Measurements from ENCODE around the gene SHOC1. TPM values are rescaled to one million over a fixed set of nuclear protein-coding genes. Genes with fewer than 3 reads are reported as not detected.

Gene SHOC1
- polyA plus RNA-seq, 1 of the 3 experiments (the other 2 are of a cell fraction), result not detected

GRCh38 chr9:111805262-111805661 is 10.5 kb upstream of the SHOC1 start (continued):
- TF ChIP-seq FOSL2 (IDR thresholded peaks at IDR 0.05; ENCODE audit: borderline replicate concordance, low read depth), result no peak
- TF ChIP-seq USF1 (IDR thresholded peaks at IDR 0.05; ENCODE audit: borderline replicate concordance, low read depth), result no peak
- TF ChIP-seq ZBTB33 (IDR thresholded peaks at IDR 0.05; ENCODE audit: borderline replicate concordance, low read depth), result no peak
- TF ChIP-seq FOXM1 (IDR thresholded peaks at IDR 0.05; ENCODE audit: low read depth), result no peak
- no peak for TF ChIP-seq RXRA (IDR thresholded peaks at IDR 0.05; ENCODE audit: borderline replicate concordance, low read depth)

GRCh38 chr9:111804636-111805035 is 9.9 kb upstream of the SHOC1 start:
- 96% methylated on average over 2 of the region's 2 CpGs for whole genome bisulfite sequencing (ENCODE audit: low lambda C conversion rate)
- Histone ChIP-seq H3K4me2 (no peak overlapping the region), H3K27ac (ENCODE audit: low read depth in 2 of 2, low read length in 1 of 2) (no peak overlapping the region), H3F3A (replicated peaks; ENCODE audit: insufficient read depth) (no peaks in the 10 kb centered on the region), H3K9me3 (no peaks in the 10 kb centered on the region), H3K4me3 (ENCODE audit: low read depth in 2 of 2, low read length in 1 of 2) (no peak overlapping the region), H3K79me2 (ENCODE audit: insufficient read depth) (no peaks in the 10 kb centered on the region), H3K27me3 (ENCODE audit: insufficient read depth) (no peaks in the 10 kb centered on the region), H3K9ac (no peak overlapping the region), H4K20me1 (ENCODE audit: insufficient read depth) (no peaks in the 10 kb centered on the region), H3K4me1 (ENCODE audit: control insufficient read depth in 1 of 2, insufficient read depth in 2 of 2, low read depth in 1 of 2, low read length in 1 of 2) (peaks cover 0 to 4% of the 10 kb centered on the region in 2 experiments; a peak in 2 of 4 replicates), H3K9me2 (no peaks in the 10 kb centered on the region), H3K36me3 (replicated peaks in 1 of 2; ENCODE audit: control insufficient read depth in 1 of 2, insufficient read depth in 2 of 2, low read length in 1 of 2) (no peaks in the 10 kb centered on the region), H2AFZ (ENCODE audit: low read depth) (no peak overlapping the region)
- DNase-seq, result no peak
- ChIA-PET CTCF (interaction anchor here (0.5 to 0.6 kb wide), 2 partner anchors 44 to 1956 kb away, joined by 3 read pairs; no protein-coding TSS in a partner anchor), POLR2A (no interaction called here)
- TF ChIP-seq ELF1 (IDR thresholded peaks at IDR 0.05) (no peak), IRF3 (IDR thresholded peaks at IDR 0.05; ENCODE audit: low read depth, low read length) (no peak), MEF2A (IDR thresholded peaks at IDR 0.05; ENCODE audit: borderline replicate concordance, low read depth) (no peak), RFX5 (IDR thresholded peaks at IDR 0.05; ENCODE audit: low read length) (no peak), GATA2 (CRISPR knock-in tag; IDR thresholded peaks at IDR 0.05) (no peak), FOSL2 (IDR thresholded peaks at IDR 0.05; ENCODE audit: borderline replicate concordance, low read depth) (no peak), ZBTB33 (IDR thresholded peaks at IDR 0.05; ENCODE audit: borderline replicate concordance, low read depth) (no peak), PBX3 (IDR thresholded peaks at IDR 0.05) (no peak), TAF1 (IDR thresholded peaks at IDR 0.05; ENCODE audit: borderline replicate concordance, low read depth, low read length) (no peak), MXI1 (IDR thresholded peaks at IDR 0.05; ENCODE audit: low read depth, low read length) (no peak), MAX (IDR thresholded peaks at IDR 0.05; ENCODE audit: low read depth) (no peak), NRF1 (IDR thresholded peaks at IDR 0.05; ENCODE audit: low read depth, low read length) (no peak), SMC3 (IDR thresholded peaks at IDR 0.05; ENCODE audit: low read depth, low read length) (no peak), JUND (IDR thresholded peaks at IDR 0.05) (no peak), SIN3A (IDR thresholded peaks at IDR 0.05; ENCODE audit: borderline replicate concordance, low read depth, low read length) (no peak), RCOR1 (IDR thresholded peaks at IDR 0.05; ENCODE audit: low read length) (no peak), FOXJ3 (CRISPR knock-in tag; IDR thresholded peaks at IDR 0.05) (no peak), EP300 (IDR thresholded peaks at IDR 0.05; ENCODE audit: borderline replicate concordance in 1 of 2, low read depth in 1 of 2, low read length in 1 of 2) (no peak), GABPA (IDR thresholded peaks at IDR 0.05; ENCODE audit: low read depth) (no peak)
